HG03095 (cell line): Measurements from ENCODE around the gene RNF224.

ENCODE experiments used
- ATAC-seq: cut with Tn5 transposase; IDR thresholded peaks from one replicate; pipeline ENCODE4 v1.9.1; 2021; ENCODE audit warnings: moderate library complexity; ENCODE audit not compliant: unreplicated experiment

The RNF224 gene

GRCh38 chr9:137225699-137226331, 1.5 kb upstream of the RNF224 start:
- no peak for ATAC-seq

DNA sequence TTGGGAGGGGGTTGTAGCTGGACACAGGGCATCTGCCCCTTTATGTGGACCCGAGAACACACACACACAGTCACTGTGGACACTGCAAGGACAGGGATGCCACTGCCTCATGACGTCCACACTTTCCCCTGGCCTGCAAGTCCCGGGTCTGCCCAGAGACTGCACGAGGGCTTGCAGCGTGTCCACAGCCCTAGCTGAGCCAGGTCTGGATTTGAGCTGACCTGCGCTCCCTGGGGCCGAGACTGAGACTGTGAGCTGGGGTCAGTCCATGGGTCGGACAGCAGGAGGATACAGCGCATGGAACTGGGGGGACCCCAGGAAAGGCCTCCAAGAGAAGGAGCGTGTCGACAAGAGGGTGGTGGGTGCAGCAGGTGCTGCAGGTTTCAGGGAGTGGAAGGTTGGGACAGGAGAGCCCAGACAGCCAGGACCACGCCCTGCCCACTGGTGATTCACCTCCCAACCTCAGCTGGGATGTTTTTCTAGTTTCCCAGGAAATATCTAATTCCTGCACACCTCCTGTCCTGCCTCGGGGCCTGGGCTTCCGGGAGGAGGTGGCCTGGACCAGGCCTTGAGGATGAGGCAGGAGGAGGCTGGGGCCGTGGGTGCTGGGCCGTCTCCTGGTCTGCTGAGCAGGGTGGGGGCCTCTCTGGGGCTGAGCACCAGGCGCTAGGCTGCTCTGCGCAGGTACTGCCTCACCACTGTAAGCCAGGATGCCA, 806 bp upstream of the RNF224 start:
- no peak for ATAC-seq

- no peak for ATAC-seq
Observed at GRCh38 chr9:137227853-137228505, 677 bp downstream of the RNF224 start.

- no peak for ATAC-seq
Observed at GRCh38 chr9:137228506-137228967, 1.2 kb downstream of the RNF224 start.

DNA sequence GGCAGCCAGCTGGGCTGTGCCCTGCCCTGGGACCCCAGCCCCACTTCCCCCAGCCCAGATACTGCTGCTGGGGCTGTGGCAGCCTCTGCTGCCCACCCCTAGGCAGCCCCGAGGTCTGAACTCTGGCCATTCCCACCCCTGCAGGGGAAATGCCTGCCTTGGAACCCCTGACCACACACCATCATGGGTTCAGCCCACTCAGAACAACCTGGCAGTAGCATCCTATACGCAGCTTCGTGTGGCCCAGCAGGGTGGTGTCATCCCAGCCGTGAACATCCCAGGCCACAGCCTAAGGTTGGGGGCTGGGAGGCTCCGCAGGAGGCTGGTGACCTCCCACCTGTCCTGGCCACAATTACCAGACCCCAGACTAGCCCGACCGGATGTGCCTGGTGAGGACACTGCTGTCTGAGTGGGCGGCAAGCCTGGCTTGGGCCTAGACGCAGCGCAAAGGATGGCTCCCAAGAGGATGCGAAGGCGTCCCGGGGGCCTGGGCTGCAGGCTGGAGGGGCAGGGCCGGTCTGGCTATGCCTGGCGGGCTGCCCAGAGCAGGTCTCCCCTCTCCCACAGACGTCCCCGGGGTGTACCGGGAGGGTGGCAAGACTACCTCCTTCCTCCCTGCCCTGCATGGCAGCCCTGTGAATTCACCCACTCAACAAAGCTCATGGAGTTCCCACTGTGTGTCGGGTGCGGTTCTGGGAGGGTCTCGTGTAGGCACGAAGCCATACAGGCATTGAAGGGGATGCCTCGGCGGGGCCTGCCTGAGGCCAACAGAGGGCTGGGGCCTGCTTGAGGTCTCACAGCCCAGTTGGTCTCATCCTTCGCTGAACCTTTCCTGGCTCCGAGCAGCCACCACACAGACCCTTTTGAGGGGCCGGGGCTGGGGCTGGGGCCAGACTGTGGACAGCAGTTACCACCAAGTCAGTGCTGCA, 1.9 kb downstream of the RNF224 start:
- ATAC-seq: no peak

GRCh38 chr9:137229903-137230704, 2.8 kb downstream of the RNF224 start:
- no peak for ATAC-seq

DNA sequence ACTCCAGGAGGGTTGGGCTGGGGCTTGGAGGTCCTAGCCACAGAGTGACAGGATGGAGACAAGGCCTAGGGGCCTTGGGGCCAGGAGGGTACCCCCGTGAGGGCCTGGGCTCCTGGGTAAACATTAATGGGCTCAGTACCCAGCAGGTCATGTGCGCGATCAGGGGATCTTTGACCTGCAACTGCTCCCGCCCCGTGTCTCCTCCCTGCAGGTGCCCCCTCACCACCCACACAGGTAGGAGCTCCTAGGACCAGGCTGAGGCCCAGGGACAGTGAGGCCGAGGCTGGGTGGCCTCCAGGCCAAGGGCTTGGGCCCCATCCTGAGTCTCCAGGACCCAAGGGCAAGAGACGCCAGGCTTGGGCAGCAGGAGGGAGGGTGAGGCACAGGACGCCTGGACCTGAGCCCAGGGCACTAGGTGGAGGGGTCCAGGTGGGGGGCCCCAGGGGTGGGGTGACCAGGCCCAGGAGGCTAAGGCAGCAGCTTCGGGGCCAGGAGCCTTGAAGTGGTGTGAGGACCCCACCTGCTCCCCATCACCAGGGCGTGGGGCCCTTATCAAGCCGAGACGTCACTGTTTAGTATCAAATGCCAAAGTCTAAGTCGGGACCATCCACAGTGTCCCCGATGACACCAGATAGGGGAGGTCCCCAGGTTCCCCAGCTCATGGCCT, 3.5 kb downstream of the RNF224 start, which contains the start of gene SLC34A3:
SLC34A3 (plus strand) TSS at position 197 of the 667 bp plus-strand sequence. CDS start 802 bp downstream, outside the sequence.
- ATAC-seq: no peak

GRCh38 chr9:137231372-137232039, 4.2 kb downstream of the RNF224 start:
- ATAC-seq: no peak

DNA sequence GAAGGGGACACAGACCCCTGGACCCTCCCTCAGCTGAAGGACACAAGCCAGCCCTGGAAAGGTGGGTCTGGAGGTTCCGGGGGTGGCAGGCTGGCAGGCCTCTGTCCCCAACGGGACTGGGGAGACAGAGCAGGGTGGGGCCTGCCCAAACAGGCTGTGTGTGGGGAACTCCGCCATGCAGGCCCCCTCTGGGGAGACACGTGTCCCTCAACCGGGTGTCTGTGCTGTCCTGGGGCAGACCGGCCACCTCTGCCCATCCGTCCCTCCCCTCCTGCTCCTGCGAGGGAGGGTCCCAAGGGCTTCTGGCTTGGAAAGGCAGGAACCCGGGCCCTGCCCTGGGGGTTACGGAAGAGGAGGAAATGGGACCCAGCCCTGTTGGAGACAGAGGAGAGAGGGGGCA, 4.8 kb downstream of the RNF224 start:
- ATAC-seq: no peak

GRCh38 chr9:137232510-137232909, 5.2 kb downstream of the RNF224 start:
- no peak for ATAC-seq

DNA sequence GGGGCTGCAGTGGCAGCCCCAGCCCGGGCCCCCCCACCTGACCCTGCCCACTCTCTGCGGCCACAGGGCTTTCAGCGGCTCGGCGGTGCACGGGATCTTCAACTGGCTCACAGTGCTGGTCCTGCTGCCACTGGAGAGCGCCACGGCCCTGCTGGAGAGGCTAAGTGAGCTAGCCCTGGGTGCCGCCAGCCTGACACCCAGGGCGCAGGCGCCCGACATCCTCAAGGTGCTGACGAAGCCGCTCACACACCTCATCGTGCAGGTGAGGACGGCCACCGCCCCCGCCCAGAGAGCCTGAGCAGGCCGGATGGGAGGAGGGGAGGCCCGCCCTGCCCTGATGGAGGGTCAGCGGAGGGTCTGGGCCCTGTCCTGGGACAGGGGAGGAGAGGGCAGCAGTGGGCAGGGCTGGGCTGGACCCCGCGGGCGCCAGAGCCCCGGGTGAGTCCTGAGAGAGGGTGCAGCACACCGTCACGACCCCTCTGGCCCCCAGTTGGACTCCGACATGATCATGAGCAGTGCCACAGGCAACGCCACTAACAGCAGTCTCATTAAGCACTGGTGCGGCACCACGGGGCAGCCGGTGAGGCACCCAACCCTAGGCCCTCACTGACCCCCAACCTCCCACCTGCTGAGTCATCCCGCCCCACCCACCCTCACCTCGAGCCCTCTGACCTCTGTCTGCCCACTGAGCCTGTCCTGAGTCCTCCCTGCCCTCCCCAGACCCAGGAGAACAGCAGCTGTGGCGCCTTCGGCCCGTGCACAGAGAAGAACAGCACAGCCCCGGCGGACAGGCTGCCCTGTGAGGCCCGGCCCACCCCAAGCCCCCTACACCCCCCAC, 6.1 kb downstream of the RNF224 start:
- ATAC-seq: no peak

GRCh38 chr9:137234055-137234697, 6.9 kb downstream of the RNF224 start:
- no peak for ATAC-seq

- ATAC-seq: no peak
Observed at GRCh38 chr9:137234758-137235423, 7.6 kb downstream of the RNF224 start.

- ATAC-seq: no peak
Observed at GRCh38 chr9:137235424-137236237, 8.3 kb downstream of the RNF224 start.

DNA sequence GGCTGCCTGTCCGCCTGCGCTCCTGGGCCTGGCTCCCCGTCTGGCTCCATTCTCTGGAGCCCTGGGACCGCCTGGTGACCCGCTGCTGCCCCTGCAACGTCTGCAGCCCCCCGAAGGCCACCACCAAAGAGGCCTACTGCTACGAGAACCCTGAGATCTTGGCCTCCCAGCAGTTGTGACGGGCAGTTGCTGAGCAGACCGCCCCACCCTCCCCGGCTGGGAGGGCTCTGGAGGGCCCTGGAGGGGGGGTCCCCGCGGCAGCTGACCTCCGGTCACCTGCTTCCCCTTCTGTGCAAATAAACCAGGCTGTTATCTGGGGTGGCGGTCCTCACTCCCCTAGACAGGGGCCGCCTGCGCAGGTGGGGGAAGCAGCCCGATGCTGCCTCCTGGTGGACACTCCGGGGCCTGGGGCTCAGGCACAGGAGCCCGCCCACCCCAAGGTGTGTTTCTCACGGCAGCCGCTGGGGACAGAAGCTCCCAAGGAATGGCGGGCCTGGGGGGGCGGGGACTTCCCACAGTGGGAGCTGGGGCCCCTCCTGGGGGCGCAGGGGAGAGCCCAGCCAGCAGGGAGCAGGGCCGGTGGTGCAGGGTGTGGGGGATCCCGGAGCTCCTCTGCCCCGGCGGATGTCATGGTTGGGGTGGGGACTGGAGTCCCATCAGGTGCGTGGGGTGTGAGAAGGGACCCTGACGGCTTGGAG, 9.1 kb downstream of the RNF224 start:
- peak; percentile 20 for ATAC-seq
